GM23338 (cell line): Measurements from ENCODE around the gene RNU6-7. TPM values are rescaled to one million over a fixed set of nuclear protein-coding genes. Genes with fewer than 3 reads are reported as not detected.

Source experiments
- ATAC-seq: fragments of 200-7000 bp; cut with Tn5 transposase; 3 replicates; pipeline ENCODE4 v1.9.1; 2020
- DNase-seq: peaks from one replicate; pipeline ENCODE4 v3.0.0-alpha.2; 2015; ENCODE audit warnings: low spot score
- H2AFZ ChIP-seq: fragments of 200-600 bp; sonication (generic); 2 replicates; pipeline ENCODE4 v1.8.0; 2016; ENCODE audit warnings: antibody characterized with exemption, mild to moderate bottlenecking, moderate library complexity
- H3F3A ChIP-seq: fragments of 200-600 bp; sonication (generic); replicated peaks from 2 replicates; pipeline ENCODE4 v1.8.0; 2017; ENCODE audit warnings: antibody characterized with exemption, mixed run types, low read depth
- H3K27ac ChIP-seq: fragments of 200-600 bp; sonication (generic); 2 replicates; pipeline ENCODE4 v1.6.1; 2016; ENCODE audit warnings: low read depth
- H3K27me3 ChIP-seq: fragments of 200-600 bp; sonication (generic); 2 replicates; pipeline ENCODE4 v1.8.0; 2016; ENCODE audit warnings: mild to moderate bottlenecking, mixed run types, moderate library complexity; ENCODE audit not compliant: insufficient read depth
- H3K36me3 ChIP-seq: fragments of 200-600 bp; sonication (generic); 2 replicates; pipeline ENCODE4 v1.8.0; 2016; ENCODE audit warnings: mild to moderate bottlenecking; ENCODE audit not compliant: insufficient read depth
- H3K4me1 ChIP-seq: fragments of 200-600 bp; sonication (generic); 2 replicates; pipeline ENCODE4 v1.8.0; 2016; ENCODE audit warnings: mild to moderate bottlenecking, moderate library complexity; ENCODE audit not compliant: insufficient read depth
- H3K4me2 ChIP-seq: fragments of 200-600 bp; sonication (generic); 2 replicates; pipeline ENCODE4 v1.7.1; 2017; ENCODE audit warnings: mixed run types
- H3K4me3 ChIP-seq: fragments of 200-600 bp; sonication (generic); 2 replicates; pipeline ENCODE4 v1.6.1; 2016; ENCODE audit warnings: mixed run types
- H3K79me2 ChIP-seq: fragments of 200-600 bp; sonication (generic); replicated peaks from 2 replicates; pipeline ENCODE4 v1.8.0; 2017; ENCODE audit warnings: mild to moderate bottlenecking; ENCODE audit not compliant: insufficient read depth
- H3K9me2 ChIP-seq: fragments of 200-600 bp; sonication (generic); 2 replicates; pipeline ENCODE4 v1.8.0; 2017; ENCODE audit not compliant: insufficient read depth
- H4K20me1 ChIP-seq: fragments of 200-600 bp; sonication (generic); replicated peaks from 2 replicates; pipeline ENCODE4 v1.8.0; 2017; ENCODE audit warnings: mild to moderate bottlenecking; ENCODE audit not compliant: insufficient read depth
- H3K27ac Mint-ChIP-seq: 2 replicates; pipeline ENCODE4 v1.8.0; 2020; ENCODE audit warnings: inconsistent platforms, mild to moderate bottlenecking, moderate library complexity, mixed read lengths
- H3K27me3 Mint-ChIP-seq: 3 replicates; pipeline ENCODE4 v1.8.0; 2022; ENCODE audit warnings: low read depth, mild to moderate bottlenecking, moderate library complexity, mixed read lengths, inconsistent platforms; ENCODE audit not compliant: insufficient read depth, poor library complexity
- H3K36me3 Mint-ChIP-seq: 3 replicates; pipeline ENCODE4 v1.8.0; 2021; ENCODE audit warnings: low read depth, mild to moderate bottlenecking, inconsistent platforms, moderate library complexity, mixed read lengths
- H3K4me1 Mint-ChIP-seq: 3 replicates; pipeline ENCODE4 v1.8.0; 2020; ENCODE audit warnings: mild to moderate bottlenecking, inconsistent platforms, mixed read lengths
- H3K4me3 Mint-ChIP-seq: 3 replicates; pipeline ENCODE4 v1.8.0; 2021; ENCODE audit warnings: moderate library complexity, mild to moderate bottlenecking, inconsistent platforms, mixed read lengths
- H3K9me3 Mint-ChIP-seq: 3 replicates; pipeline ENCODE4 v1.8.0; 2020; ENCODE audit warnings: moderate library complexity, mild to moderate bottlenecking, inconsistent platforms, mixed read lengths
- CREB1 ChIP-seq: fragments of 250-450 bp; sonication (Bioruptor Pico); IDR thresholded peaks from 2 replicates; pipeline ENCODE4 v1.5.0; 2020; ENCODE audit warnings: low read depth, mild to moderate bottlenecking, moderate library complexity
- CTCF ChIP-seq, 2 experiments: fragments of 200-600 bp in 1 of 2; sonication (generic) in 1 of 2; conservative IDR thresholded peaks; 2 replicates each; pipeline versions ENCODE4 v1.5.1 to v1.6.1; 2016 to 2017; ENCODE audit warnings: antibody characterized with exemption in 2 of 2, low read depth in 2 of 2, mild to moderate bottlenecking in 2 of 2, moderate library complexity in 1 of 2
- EZH2 ChIP-seq: fragments of 200-600 bp; sonication (generic); IDR thresholded peaks from one replicate; pipeline ENCODE4 v1.8.0; 2017; ENCODE audit warnings: antibody characterized with exemption, mild to moderate bottlenecking, low read depth; ENCODE audit not compliant: unreplicated experiment
- EZH2phosphoT487 ChIP-seq: fragments of 200-600 bp; sonication (generic); IDR thresholded peaks from one replicate; pipeline ENCODE4 v1.8.1; 2018; ENCODE audit warnings: antibody characterized with exemption; ENCODE audit not compliant: unreplicated experiment
- JUNB ChIP-seq: IDR thresholded peaks from one replicate; pipeline ENCODE4 v1.6.1; 2016; ENCODE audit warnings: antibody characterized with exemption; ENCODE audit not compliant: unreplicated experiment
- NANOG ChIP-seq: IDR thresholded peaks from 2 replicates; pipeline ENCODE4 v1.6.1; 2016; ENCODE audit warnings: antibody characterized with exemption, borderline replicate concordance
- POLR2AphosphoS5 ChIP-seq: IDR thresholded peaks from 2 replicates; pipeline ENCODE4 v1.6.1; 2016; ENCODE audit warnings: antibody characterized with exemption, low read depth
- STAT1 ChIP-seq: IDR thresholded peaks from one replicate; pipeline ENCODE4 v1.6.1; 2016; ENCODE audit warnings: antibody characterized with exemption; ENCODE audit not compliant: unreplicated experiment
- ZNF114 ChIP-seq: fragments of 250-450 bp; sonication (Bioruptor Pico); IDR thresholded peaks from 2 replicates; pipeline ENCODE4 v1.5.0; 2020; ENCODE audit warnings: mild to moderate bottlenecking, moderate library complexity
- ZNF331 ChIP-seq: fragments of 250-450 bp; sonication (Bioruptor Pico); IDR thresholded peaks from 2 replicates; pipeline ENCODE4 v1.5.0; 2020; ENCODE audit warnings: low read depth, mild to moderate bottlenecking, moderate library complexity
- ZNF462 ChIP-seq: fragments of 250-450 bp; sonication (Bioruptor Pico); IDR thresholded peaks from 2 replicates; pipeline ENCODE4 v1.5.0; 2020; ENCODE audit warnings: mild to moderate bottlenecking, moderate library complexity
- polyA plus RNA-seq: library from polyadenylated mRNA; unstranded; fragments of >200 nt; fragmentation: Nextera tagmentation; extraction: Ambion mirVana; gene quantifications from 2 replicates; pipeline ENCODE4 v1.2.1, GENCODE V29; 2016
- total RNA-seq: library from RNA; depleted of rRNA; stranded (reverse); fragments of >200 nt; shearing (Covaris generic); gene quantifications from 2 replicates; pipeline ENCODE4 v1.2.3, GENCODE V29; 2014
- TF ChIP-seq, protein P1 (sequence below): IDR thresholded peaks from one replicate; pipeline ENCODE4 v1.6.1; 2018; ENCODE audit warnings: antibody characterized with exemption; ENCODE audit not compliant: unreplicated experiment
- TF ChIP-seq, protein P2 (sequence below): IDR thresholded peaks from 2 replicates; pipeline ENCODE4 v1.6.1; 2016; ENCODE audit warnings: antibody characterized with exemption

The RNU6-7 gene
- total and polyA plus RNA-seq, 2 experiments from 2014 or later: 39.1 TPM; not detected in 1

GRCh38 chr14:32230695-32231280, 28.9 kb downstream of the RNU6-7 start:
- H3K27ac Mint-ChIP-seq: no peak overlapping the region
- Histone ChIP-seq H3K9me2 (no peaks in the 10 kb centered on the region), H3K4me1 (no peaks in the 10 kb centered on the region), H3K4me3 (no peak overlapping the region), H3K27ac (no peak overlapping the region), H4K20me1 (no peaks in the 10 kb centered on the region), H2AFZ (no peak overlapping the region), H3K27me3 (no peaks in the 10 kb centered on the region), H3K36me3 (no peaks in the 10 kb centered on the region), H3K79me2 (no peaks in the 10 kb centered on the region), H3F3A (no peaks in the 10 kb centered on the region), H3K4me2 (no peak overlapping the region)
- no peaks in the 10 kb centered on the region for H3K36me3 Mint-ChIP-seq
- H3K9me3 Mint-ChIP-seq: peaks cover under 1% of the 10 kb centered on the region; the same call in 2 of the 3 replicates
- no peak overlapping the region for H3K4me3 Mint-ChIP-seq
- TF ChIP-seq, protein P1, sequence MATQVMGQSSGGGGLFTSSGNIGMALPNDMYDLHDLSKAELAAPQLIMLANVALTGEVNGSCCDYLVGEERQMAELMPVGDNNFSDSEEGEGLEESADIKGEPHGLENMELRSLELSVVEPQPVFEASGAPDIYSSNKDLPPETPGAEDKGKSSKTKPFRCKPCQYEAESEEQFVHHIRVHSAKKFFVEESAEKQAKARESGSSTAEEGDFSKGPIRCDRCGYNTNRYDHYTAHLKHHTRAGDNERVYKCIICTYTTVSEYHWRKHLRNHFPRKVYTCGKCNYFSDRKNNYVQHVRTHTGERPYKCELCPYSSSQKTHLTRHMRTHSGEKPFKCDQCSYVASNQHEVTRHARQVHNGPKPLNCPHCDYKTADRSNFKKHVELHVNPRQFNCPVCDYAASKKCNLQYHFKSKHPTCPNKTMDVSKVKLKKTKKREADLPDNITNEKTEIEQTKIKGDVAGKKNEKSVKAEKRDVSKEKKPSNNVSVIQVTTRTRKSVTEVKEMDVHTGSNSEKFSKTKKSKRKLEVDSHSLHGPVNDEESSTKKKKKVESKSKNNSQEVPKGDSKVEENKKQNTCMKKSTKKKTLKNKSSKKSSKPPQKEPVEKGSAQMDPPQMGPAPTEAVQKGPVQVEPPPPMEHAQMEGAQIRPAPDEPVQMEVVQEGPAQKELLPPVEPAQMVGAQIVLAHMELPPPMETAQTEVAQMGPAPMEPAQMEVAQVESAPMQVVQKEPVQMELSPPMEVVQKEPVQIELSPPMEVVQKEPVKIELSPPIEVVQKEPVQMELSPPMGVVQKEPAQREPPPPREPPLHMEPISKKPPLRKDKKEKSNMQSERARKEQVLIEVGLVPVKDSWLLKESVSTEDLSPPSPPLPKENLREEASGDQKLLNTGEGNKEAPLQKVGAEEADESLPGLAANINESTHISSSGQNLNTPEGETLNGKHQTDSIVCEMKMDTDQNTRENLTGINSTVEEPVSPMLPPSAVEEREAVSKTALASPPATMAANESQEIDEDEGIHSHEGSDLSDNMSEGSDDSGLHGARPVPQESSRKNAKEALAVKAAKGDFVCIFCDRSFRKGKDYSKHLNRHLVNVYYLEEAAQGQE: no peak
- TF ChIP-seq EZH2phosphoT487: no peak
- no peak for TF ChIP-seq ZNF331 (CRISPR knock-in tag)
- TF ChIP-seq, protein P2, sequence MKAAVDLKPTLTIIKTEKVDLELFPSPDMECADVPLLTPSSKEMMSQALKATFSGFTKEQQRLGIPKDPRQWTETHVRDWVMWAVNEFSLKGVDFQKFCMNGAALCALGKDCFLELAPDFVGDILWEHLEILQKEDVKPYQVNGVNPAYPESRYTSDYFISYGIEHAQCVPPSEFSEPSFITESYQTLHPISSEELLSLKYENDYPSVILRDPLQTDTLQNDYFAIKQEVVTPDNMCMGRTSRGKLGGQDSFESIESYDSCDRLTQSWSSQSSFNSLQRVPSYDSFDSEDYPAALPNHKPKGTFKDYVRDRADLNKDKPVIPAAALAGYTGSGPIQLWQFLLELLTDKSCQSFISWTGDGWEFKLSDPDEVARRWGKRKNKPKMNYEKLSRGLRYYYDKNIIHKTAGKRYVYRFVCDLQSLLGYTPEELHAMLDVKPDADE: no peak
- TF ChIP-seq EZH2: no peak
- no peak for TF ChIP-seq JUNB
- no peak for TF ChIP-seq NANOG
- no peak for TF ChIP-seq CTCF (conservative IDR thresholded peaks at IDR 0.05; ENCODE audit: low read depth in 2 of 2)
- no peak for TF ChIP-seq STAT1
- TF ChIP-seq ZNF462 (CRISPR knock-in tag): no peak
- no peak for TF ChIP-seq POLR2AphosphoS5
- TF ChIP-seq ZNF114 (CRISPR knock-in tag): no peak
- TF ChIP-seq CREB1 (CRISPR knock-in tag): no peak
- DNase-seq (no peak), ATAC-seq (no peak)
- no peaks in the 10 kb centered on the region; the same call in 2 of the 3 replicates for H3K4me1 Mint-ChIP-seq
- H3K27me3 Mint-ChIP-seq: no peaks in the 10 kb centered on the region
